DMS53 (cell line): ENCODE measurements around the gene DLST.
A peak's percentile ranks its signal among the peaks of the same experiment; 100 is the strongest.

Experiments used
- DNase-seq: peaks from one replicate; lab custom pipeline; 2025; lab: John Stamatoyannopoulos, UW

Gene DLST

GRCh38 chr14:74940956-74941565, 59.3 kb downstream of the DLST start:
- no peak for DNase-seq

- peak; percentile 8 for DNase-seq
Observed at GRCh38 chr14:74941676-74942097, 60.0 kb downstream of the DLST start.

GRCh38 chr14:74942181-74942580, 60.5 kb downstream of the DLST start:
- no peak for DNase-seq

GRCh38 chr14:74942608-74943007, 60.9 kb downstream of the DLST start:
- DNase-seq = no peak

- peak; percentile 72 for DNase-seq
Observed at GRCh38 chr14:74945261-74945851, 63.6 kb downstream of the DLST start.

- DNase-seq = peak; percentile 83
Observed at GRCh38 chr14:74945852-74946658, 64.3 kb downstream of the DLST start.

- DNase-seq = peak; percentile 53
Observed at GRCh38 chr14:74946659-74947281, 65.1 kb downstream of the DLST start.

GRCh38 chr14:74947353-74948227, 65.9 kb downstream of the DLST start:
- DNase-seq = no peak

- DNase-seq = no peak
Observed at GRCh38 chr14:74948228-74949175, 66.8 kb downstream of the DLST start.

- no peak for DNase-seq
Observed at GRCh38 chr14:74949191-74949601, 67.5 kb downstream of the DLST start.

GRCh38 chr14:74949859-74950573, 68.3 kb downstream of the DLST start:
- no peak for DNase-seq

GRCh38 chr14:74950795-74951442, 69.2 kb downstream of the DLST start:
- DNase-seq = peak; percentile 9

- DNase-seq = no peak
Observed at GRCh38 chr14:74951443-74952179, 69.9 kb downstream of the DLST start.

- DNase-seq = no peak
Observed at GRCh38 chr14:74952180-74952665, 70.5 kb downstream of the DLST start.

GRCh38 chr14:74952697-74953484, 71.2 kb downstream of the DLST start:
- DNase-seq = no peak
